ENCODE data around the gene CREB1. TPM values are rescaled to one million over a fixed set of nuclear protein-coding genes. Genes with fewer than 3 reads are reported as not detected.

CREB1 gene
- total and polyA plus RNA-seq, 10 of the 15 experiments (the other 5 are each of a cell fraction or from before 2014, with no cell fraction given), result 13.4 to 76.9 (median 39.5) TPM

DNA sequence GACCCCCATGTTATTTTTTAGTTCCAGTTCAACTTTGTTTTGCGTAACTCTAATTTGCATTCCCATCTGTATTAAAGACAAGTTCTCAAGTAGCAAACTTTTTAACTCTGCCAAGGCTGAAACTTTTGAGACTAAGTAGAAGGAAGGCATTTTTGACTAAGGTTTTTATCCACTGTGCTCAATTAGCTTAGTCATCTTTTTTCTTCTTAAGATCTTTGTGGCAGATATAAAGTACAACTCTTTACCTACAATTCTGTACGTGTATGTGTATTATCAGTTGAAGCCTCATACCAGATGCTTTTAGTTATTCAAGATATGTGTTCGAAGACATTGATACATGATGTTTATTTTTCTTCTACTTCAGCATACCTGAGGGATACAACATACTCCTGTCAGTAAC lies 41.6 kb downstream of the CREB1 start:
- Histone ChIP-seq H3K9me3 (replicated peaks; ENCODE audit: control insufficient read depth, insufficient read depth, low read length) (no peaks in the 10 kb centered on the region), H3K4me3 (no peak overlapping the region), H3K4me1 (ENCODE audit: control insufficient read depth, insufficient read depth, low read length) (no peaks in the 10 kb centered on the region), H3K27ac (ENCODE audit: control insufficient read depth, insufficient read depth) (no peak overlapping the region), H2AFZ (ENCODE audit: control insufficient read depth, low read depth, low read length) (no peak overlapping the region), H3K4me2 (ENCODE audit: control insufficient read depth, insufficient read depth) (no peak overlapping the region), H3K79me2 (ENCODE audit: control insufficient read depth, insufficient read depth, low read length) (no peaks in the 10 kb centered on the region), H4K20me1 (ENCODE audit: control insufficient read depth, insufficient read depth) (no peaks in the 10 kb centered on the region), H3K9ac (ENCODE audit: control insufficient read depth, insufficient read depth, low read length) (no peak overlapping the region), H3K27me3 (replicated peaks in 1 of 2; ENCODE audit: control insufficient read depth in 2 of 2, insufficient read depth in 2 of 2, low read length in 1 of 2) (no peaks in the 10 kb centered on the region), H3K36me3 (ENCODE audit: control insufficient read depth in 2 of 2, insufficient read depth in 2 of 2, low read length in 1 of 2) (peaks cover 4 to 23% of the 10 kb centered on the region in 2 experiments; a peak in 3 of 4 replicates)
- intact Hi-C loops (cut with micrococcal nuclease; ENCODE audit: unreplicated experiment), result no loop called here
- no peak for DNase-seq (ENCODE audit: low read depth, low spot score)
- ChIA-PET CTCF (no interaction called here), RAD21 (ENCODE audit: unreplicated experiment) (no interaction called here), POLR2A (interaction anchor here (0.7 kb wide), 1 partner anchor 49 kb away, joined by 3 read pairs; no protein-coding TSS in a partner anchor), SMC1A (ENCODE audit: uncharacterized antibody, unreplicated experiment) (no interaction called here)
- FAIRE-seq, result no peak
- in situ Hi-C loops (cut with MboI), result no loop called here
- TF ChIP-seq, protein P1, sequence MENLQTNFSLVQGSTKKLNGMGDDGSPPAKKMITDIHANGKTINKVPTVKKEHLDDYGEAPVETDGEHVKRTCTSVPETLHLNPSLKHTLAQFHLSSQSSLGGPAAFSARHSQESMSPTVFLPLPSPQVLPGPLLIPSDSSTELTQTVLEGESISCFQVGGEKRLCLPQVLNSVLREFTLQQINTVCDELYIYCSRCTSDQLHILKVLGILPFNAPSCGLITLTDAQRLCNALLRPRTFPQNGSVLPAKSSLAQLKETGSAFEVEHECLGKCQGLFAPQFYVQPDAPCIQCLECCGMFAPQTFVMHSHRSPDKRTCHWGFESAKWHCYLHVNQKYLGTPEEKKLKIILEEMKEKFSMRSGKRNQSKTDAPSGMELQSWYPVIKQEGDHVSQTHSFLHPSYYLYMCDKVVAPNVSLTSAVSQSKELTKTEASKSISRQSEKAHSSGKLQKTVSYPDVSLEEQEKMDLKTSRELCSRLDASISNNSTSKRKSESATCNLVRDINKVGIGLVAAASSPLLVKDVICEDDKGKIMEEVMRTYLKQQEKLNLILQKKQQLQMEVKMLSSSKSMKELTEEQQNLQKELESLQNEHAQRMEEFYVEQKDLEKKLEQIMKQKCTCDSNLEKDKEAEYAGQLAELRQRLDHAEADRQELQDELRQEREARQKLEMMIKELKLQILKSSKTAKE (IDR thresholded peaks at IDR 0.05; ENCODE audit: low read depth, poor library complexity, severe bottlenecking), result no peak
- no peak for TF ChIP-seq NFYB (IDR thresholded peaks at IDR 0.05; ENCODE audit: insufficient read depth, low read depth, low read length)
- TF ChIP-seq CREM (IDR thresholded peaks at IDR 0.05; ENCODE audit: low read depth), result no peak
- TF ChIP-seq PML (IDR thresholded peaks at IDR 0.05; ENCODE audit: low read length), result no peak
- TF ChIP-seq HCFC1 (IDR thresholded peaks at IDR 0.05; ENCODE audit: low read length), result no peak
- no peak for TF ChIP-seq RBBP5 (conservative IDR thresholded peaks at IDR 0.05)
- no peak for TF ChIP-seq CHD4 (IDR thresholded peaks at IDR 0.05)
- TF ChIP-seq SP1 (IDR thresholded peaks at IDR 0.05; ENCODE audit: low read depth, low read length), result no peak
- TF ChIP-seq ZNF274 (IDR thresholded peaks at IDR 0.05; ENCODE audit: insufficient read depth, insufficient read length), result no peak
- TF ChIP-seq SMARCA5 (IDR thresholded peaks at IDR 0.05), result no peak
- TF ChIP-seq SRF (IDR thresholded peaks at IDR 0.05; ENCODE audit: low read depth in 2 of 2, low read length in 2 of 2), result no peak
- no peak for TF ChIP-seq ZNF24 (IDR thresholded peaks at IDR 0.05)
- TF ChIP-seq EGR1 (IDR thresholded peaks at IDR 0.05; ENCODE audit: borderline replicate concordance in 1 of 2, low read depth in 2 of 2, low read length in 2 of 2), result no peak
- no peak for TF ChIP-seq ETV6 (conservative IDR thresholded peaks at IDR 0.05 in 1 of 2, IDR thresholded peaks at IDR 0.05 in 1 of 2; ENCODE audit: borderline replicate concordance in 1 of 2, low read depth in 1 of 2)
- TF ChIP-seq IKZF2 (IDR thresholded peaks at IDR 0.05), result no peak
- no peak for TF ChIP-seq BRCA1 (IDR thresholded peaks at IDR 0.05; ENCODE audit: low read depth, low read length)
- no peak for TF ChIP-seq CBX3 (IDR thresholded peaks at IDR 0.05; ENCODE audit: borderline replicate concordance, low read depth)
- TF ChIP-seq NBN (IDR thresholded peaks at IDR 0.05), result no peak
- TF ChIP-seq MYC (IDR thresholded peaks at IDR 0.05; ENCODE audit: insufficient read depth, insufficient read length, insufficient replicate concordance, low read length, severe bottlenecking), result no peak
- no peak for ATAC-seq
- 95% methylated on average over 3 of the region's 3 CpGs for WGBS (ENCODE audit: insufficient coverage, insufficient replicate concordance, low lambda C conversion rate, missing lambda C conversion rate)
- no TSS peak for BruUV-seq (replicated peaks)
